ENCODE measurements around the gene DAG1. TPM values are rescaled to one million over a fixed set of nuclear protein-coding genes. Genes with fewer than 3 reads are reported as not detected.

Gene DAG1
- total RNA-seq (10 to 100 TPM; 12.0 to 22.3 (median 20.1) TPM), polyA plus RNA-seq (1 to 10 TPM; 5.4 to 5.7 TPM), total RNA-seq (31.6 reads per million, percentile 61 among the genes with 10 or more reads in this experiment)

- Histone ChIP-seq H3K27ac (ENCODE audit: low read depth, low read length) (peak within 1 kb of the TSS; percentile 94), H3K4me1 (ENCODE audit: control insufficient read depth in 2 of 2, insufficient read depth in 2 of 2, low read length in 2 of 2) (peaks cover 15 to 20% of the 10 kb centered on the region in 2 donors), H3K4me3 (ENCODE audit: low read length) (peak within 1 kb of the TSS; percentile 92), H3K27me3 (ENCODE audit: control insufficient read depth in 2 of 2, insufficient read depth in 2 of 2, low read length in 2 of 2) (no peaks in the 10 kb centered on the region), H3K36me3 (ENCODE audit: control insufficient read depth in 2 of 3, insufficient read depth in 3 of 3, low read length in 3 of 3) (no peaks in the 10 kb centered on the region), H3K9me3 (ENCODE audit: control insufficient read depth in 2 of 3, low read length in 3 of 3) (no peaks in the 10 kb centered on the region)
- ATAC-seq (peak; percentile 91), DNase-seq (peak; percentile 90 to 98 (median 95))
- peaks cover 0 to 5% (median 0%) of the 10 kb centered on the region in 5 donors for H3K36me3 Mint-ChIP-seq
- H3K27me3 Mint-ChIP-seq: no peaks in the 10 kb centered on the region
- intact Hi-C loops (cut with micrococcal nuclease): loop anchor here (1.0 to 10.0 kb wide), 19 partner anchors 21 to 1383 kb away; partner anchors contain the start of genes NICN1 (in 2 of the 2), TCTA (in 2 of the 2), USP4 (in 2 of the 2) and WDR6 (in 2 of the 2)
- peak within 1 kb of the TSS; percentile 89 to 95 (median 93) for H3K27ac Mint-ChIP-seq
- peaks cover 14 to 27% (median 22%) of the 10 kb centered on the region in 7 donors for H3K4me1 Mint-ChIP-seq
- peak within 1 kb of the TSS; percentile 87 to 97 (median 92) for H3K4me3 Mint-ChIP-seq
- no peaks in the 10 kb centered on the region for H3K9me3 Mint-ChIP-seq
- POLR2A ChIA-PET: interaction anchor here (0.6 to 3.5 kb wide), 19 partner anchors 8 to 463 kb away, joined by 3 to 33 read pairs (median 4); partner anchors contain the start of genes BSN, INKA1, QRICH1 and RHOA
- CTCF ChIA-PET: interaction anchor here (0.6 to 1.4 kb wide), 2 partner anchors 377 to 448 kb away, joined by 3 read pairs; partner anchors contain the start of genes NDUFAF3 and QRICH1
Measured at GRCh38 chr3:49469936-49470713, at the start of gene DAG1. DAG1 (plus strand) TSS chr3:49470267; CDS start chr3:49510535, 40,268 bp downstream.

DNA sequence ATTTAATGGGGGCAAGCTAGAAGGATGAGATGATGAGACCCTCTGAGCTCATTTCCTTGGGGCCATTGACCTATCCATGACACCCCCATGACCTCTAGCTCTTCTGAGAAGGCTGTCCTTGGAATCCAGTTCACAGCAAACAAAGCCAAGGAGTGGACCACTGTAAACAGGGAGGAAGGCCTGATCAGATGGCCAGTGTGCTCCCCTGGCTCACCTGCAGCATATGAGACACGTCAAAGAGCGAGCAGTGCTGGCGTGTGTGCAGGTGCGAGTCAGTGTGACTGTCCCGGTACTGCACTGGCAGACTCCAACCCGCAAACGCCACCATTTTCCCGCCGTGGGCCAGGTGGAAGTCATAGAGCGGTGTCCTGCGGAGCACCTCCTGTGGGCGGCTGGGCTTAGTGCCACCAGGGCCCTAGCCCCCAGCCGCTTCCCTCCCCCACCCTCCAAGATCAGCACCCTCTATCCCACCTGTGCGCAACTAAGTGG, 48.1 kb upstream of the DAG1 start:
- Histone ChIP-seq H3K4me1 (ENCODE audit: control insufficient read depth in 2 of 2, insufficient read depth in 2 of 2, low read length in 2 of 2) (peaks cover 17 to 21% of the 10 kb centered on the region in 2 donors), H3K27ac (ENCODE audit: low read depth, low read length) (no peak overlapping the region), H3K27me3 (ENCODE audit: control insufficient read depth in 2 of 2, insufficient read depth in 2 of 2, low read length in 2 of 2) (no peaks in the 10 kb centered on the region), H3K4me3 (ENCODE audit: low read length) (no peak overlapping the region), H3K36me3 (ENCODE audit: control insufficient read depth in 2 of 3, insufficient read depth in 3 of 3, low read length in 3 of 3) (peaks cover 0 to 27% (median 0%) of the 10 kb centered on the region in 3 experiments), H3K9me3 (ENCODE audit: control insufficient read depth in 2 of 3, low read length in 3 of 3) (no peaks in the 10 kb centered on the region)
- Mint-ChIP-seq H3K27me3 (no peaks in the 10 kb centered on the region), H3K4me3 (peak overlapping the region in 9 of 10 donors; percentile 4 to 70 (median 55)), H3K36me3 (peaks cover 0 to 35% (median 6%) of the 10 kb centered on the region in 5 donors), H3K4me1 (peaks cover 26 to 67% (median 64%) of the 10 kb centered on the region in 7 donors), H3K9me3 (no peaks in the 10 kb centered on the region), H3K27ac (peak overlapping the region in 6 of 9 donors; percentile 24 to 82 (median 67))
- CTCF ChIA-PET: no interaction called here
- DNase-seq (no peak), ATAC-seq (no peak)
- intact Hi-C loops (cut with micrococcal nuclease): no loop called here
- POLR2A ChIA-PET: interaction anchor here (1.0 to 2.6 kb wide), 5 partner anchors 7 to 30 kb away, joined by 4 to 15 read pairs (median 6); partner anchors contain the start of genes NICN1, RHOA and TCTA

- Histone ChIP-seq H3K27me3 (ENCODE audit: control insufficient read depth in 2 of 2, insufficient read depth in 2 of 2, low read length in 2 of 2) (no peaks in the 10 kb centered on the region), H3K4me1 (ENCODE audit: control insufficient read depth in 2 of 2, insufficient read depth in 2 of 2, low read length in 2 of 2) (peaks cover 11 to 15% of the 10 kb centered on the region in 2 donors), H3K27ac (ENCODE audit: low read depth, low read length) (no peak within 1 kb of the TSS), H3K4me3 (ENCODE audit: low read length) (no peak within 1 kb of the TSS), H3K9me3 (ENCODE audit: control insufficient read depth in 2 of 3, low read length in 3 of 3) (no peaks in the 10 kb centered on the region), H3K36me3 (ENCODE audit: control insufficient read depth in 2 of 3, insufficient read depth in 3 of 3, low read length in 3 of 3) (peaks cover 0 to 27% (median 0%) of the 10 kb centered on the region in 3 experiments)
- Mint-ChIP-seq H3K4me1 (peaks cover 22 to 62% (median 57%) of the 10 kb centered on the region in 7 donors), H3K9me3 (no peaks in the 10 kb centered on the region), H3K27me3 (no peaks in the 10 kb centered on the region), H3K4me3 (peak within 1 kb of the TSS in 9 of 10 donors; percentile 23 to 70 (median 62)), H3K36me3 (peaks cover 0 to 32% (median 6%) of the 10 kb centered on the region in 5 donors), H3K27ac (peak within 1 kb of the TSS in 8 of 9 donors; percentile 24 to 82 (median 48))
- CTCF ChIA-PET: no interaction called here
- intact Hi-C loops (cut with micrococcal nuclease): no loop called here
- ATAC-seq (no peak), DNase-seq (no peak)
- POLR2A ChIA-PET: interaction anchor here (0.6 to 2.0 kb wide), 3 partner anchors 9 to 38 kb away, joined by 3 to 6 read pairs (median 6); no protein-coding TSS in a partner anchor
Measured at GRCh38 chr3:49422379-49423248, 47.5 kb upstream of the DAG1 start, which contains the start of gene AMT. AMT (minus strand) TSS chr3:49422473; CDS start chr3:49422450, 23 bp downstream.

GRCh38 chr3:49424816-49425215, 45.3 kb upstream of the DAG1 start:
- intact Hi-C loops (cut with micrococcal nuclease): loop anchor here (5.0 kb wide), 2 partner anchors 68 to 418 kb away; partner anchors contain the start of genes GPX1 (in 1 of the 2) and WDR6 (in 1 of the 2)
- ATAC-seq: no peak
- DNase-seq: no peak
- Histone ChIP-seq H3K9me3 (ENCODE audit: control insufficient read depth in 2 of 3, low read length in 3 of 3) (no peaks in the 10 kb centered on the region), H3K36me3 (ENCODE audit: control insufficient read depth in 2 of 3, insufficient read depth in 3 of 3, low read length in 3 of 3) (peaks cover 0 to 21% (median 0%) of the 10 kb centered on the region in 3 experiments), H3K27ac (ENCODE audit: low read depth, low read length) (no peak overlapping the region), H3K27me3 (ENCODE audit: control insufficient read depth in 2 of 2, insufficient read depth in 2 of 2, low read length in 2 of 2) (no peaks in the 10 kb centered on the region), H3K4me1 (ENCODE audit: control insufficient read depth in 2 of 2, insufficient read depth in 2 of 2, low read length in 2 of 2) (peaks cover 3 to 5% of the 10 kb centered on the region in 2 donors), H3K4me3 (ENCODE audit: low read length) (no peak overlapping the region)
- Mint-ChIP-seq H3K4me3 (no peak overlapping the region), H3K36me3 (peaks cover 0 to 21% (median 6%) of the 10 kb centered on the region in 5 donors), H3K4me1 (peaks cover 16 to 58% (median 50%) of the 10 kb centered on the region in 7 donors), H3K27me3 (no peaks in the 10 kb centered on the region), H3K9me3 (no peaks in the 10 kb centered on the region), H3K27ac (peak overlapping the region in 8 of 9 donors; percentile 26 to 83 (median 57))
- ChIA-PET CTCF (interaction anchor here (1.4 kb wide), 1 partner anchor 85 kb away, joined by 4 read pairs; the partner anchor contains the start of gene USP4), POLR2A (interaction anchor here (0.6 to 2.3 kb wide), 3 partner anchors 8 to 304 kb away, joined by 3 to 13 read pairs (median 4); partner anchors contain the start of gene USP19)

GRCh38 chr3:49427586-49427985, 42.5 kb upstream of the DAG1 start:
- ChIA-PET CTCF (interaction anchor here (0.6 to 0.9 kb wide), 2 partner anchors 11 to 506 kb away, joined by 4 to 5 read pairs; no protein-coding TSS in a partner anchor), POLR2A (interaction anchor here (2.4 to 2.5 kb wide), 2 partner anchors 11 to 87 kb away, joined by 26 to 29 read pairs; partner anchors contain the start of gene USP4)
- Mint-ChIP-seq H3K4me1 (peaks cover 17 to 43% (median 35%) of the 10 kb centered on the region in 7 donors), H3K4me3 (peak overlapping the region; percentile 88 to 98 (median 94)), H3K36me3 (peaks cover 0 to 19% (median 6%) of the 10 kb centered on the region in 5 donors), H3K27me3 (no peaks in the 10 kb centered on the region), H3K9me3 (no peaks in the 10 kb centered on the region), H3K27ac (peak overlapping the region in 3 of 9 donors; percentile 73 to 95 (median 89))
- intact Hi-C loops (cut with micrococcal nuclease): loop anchor here (5.0 kb wide), 2 partner anchors 70 to 420 kb away; partner anchors contain the start of genes GPX1 (in 1 of the 2) and WDR6 (in 1 of the 2)
- Histone ChIP-seq H3K9me3 (ENCODE audit: control insufficient read depth in 2 of 3, low read length in 3 of 3) (no peaks in the 10 kb centered on the region), H3K36me3 (ENCODE audit: control insufficient read depth in 2 of 3, insufficient read depth in 3 of 3, low read length in 3 of 3) (peaks cover 0 to 21% (median 0%) of the 10 kb centered on the region in 3 experiments), H3K27ac (ENCODE audit: low read depth, low read length) (no peak overlapping the region), H3K4me3 (ENCODE audit: low read length) (no peak overlapping the region), H3K27me3 (ENCODE audit: control insufficient read depth in 2 of 2, insufficient read depth in 2 of 2, low read length in 2 of 2) (no peaks in the 10 kb centered on the region), H3K4me1 (ENCODE audit: control insufficient read depth in 2 of 2, insufficient read depth in 2 of 2, low read length in 2 of 2) (peaks cover 0 to 5% of the 10 kb centered on the region in 2 donors)
- DNase-seq (no peak), ATAC-seq (no peak)
